HepG2 (cell line): ENCODE data around the gene NSMCE4A. TPM values are rescaled to one million over a fixed set of nuclear protein-coding genes. Genes with fewer than 3 reads are reported as not detected.

Experiments
- ISL2 ChIP-seq: sonication (generic); formaldehyde crosslinking; IDR thresholded peaks from 2 replicates; pipeline ENCODE4 v1.5.0; 2020; ENCODE audit warnings: missing genetic modification reagents
- KAT8 ChIP-seq: IDR thresholded peaks from 2 replicates; pipeline ENCODE4 v1.6.1; 2016; ENCODE audit warnings: missing genetic modification reagents, missing compliant biosample characterization
- KMT2A ChIP-seq: sonication (generic); formaldehyde crosslinking; IDR thresholded peaks from 2 replicates; pipeline ENCODE4 v1.4.0; 2020; ENCODE audit warnings: missing genetic modification reagents
- PHF20 ChIP-seq: sonication (generic); formaldehyde crosslinking; IDR thresholded peaks from 2 replicates; pipeline ENCODE4 v1.5.0; 2020; ENCODE audit warnings: mild to moderate bottlenecking, missing genetic modification reagents
- ZNF530 ChIP-seq: sonication (generic); formaldehyde crosslinking; IDR thresholded peaks from 2 replicates; pipeline ENCODE4 v1.5.0; 2020; ENCODE audit warnings: low read depth, mild to moderate bottlenecking, missing genetic modification reagents
- ZNF891 ChIP-seq: sonication (generic); formaldehyde crosslinking; IDR thresholded peaks from 2 replicates; pipeline ENCODE4 v1.5.0; 2020; ENCODE audit warnings: mild to moderate bottlenecking, missing genetic modification reagents
- polyA plus RNA-seq, 8 experiments: library from polyadenylated mRNA; depleted of rRNA in 3 of 8; stranded (reverse) in 7 of 8; unstranded in 1 of 8; fragments of >200 nt; fragmentation: Illumina TruSeq in 4 of 8; extraction: Trizol in 4 of 8; gene quantifications; 2 replicates each; pipeline versions ENCODE4 v1.2.1 to v1.2.3, GENCODE V29; 2011 to 2016; ENCODE audit warnings: low read depth in 4 of 8, missing spikeins in 1 of 8, mixed read lengths in 1 of 8; ENCODE audit not compliant: insufficient read depth in 1 of 8
- total RNA-seq, 5 experiments: library from RNA; depleted of rRNA; stranded (reverse); fragments of >200 nt; fragmentation: Illumina TruSeq; extraction: Trizol; gene quantifications; 2 replicates each; pipeline ENCODE4 v1.2.3, GENCODE V29; 2016; ENCODE audit warnings: low read depth in 1 of 5
- TF ChIP-seq, protein P1 (sequence below): sonication (generic); formaldehyde crosslinking; IDR thresholded peaks from 2 replicates; pipeline ENCODE4 v1.8.1; 2022; ENCODE audit warnings: low read depth, mild to moderate bottlenecking, missing genetic modification reagents
- TF ChIP-seq, protein P2 (sequence below): sonication (generic); formaldehyde crosslinking; IDR thresholded peaks from 2 replicates; pipeline ENCODE4 v1.5.1; 2020; ENCODE audit warnings: mild to moderate bottlenecking, missing genetic modification reagents, borderline replicate concordance
- TF ChIP-seq, protein P3 (sequence below): sonication (generic); formaldehyde crosslinking; IDR thresholded peaks from 2 replicates; pipeline ENCODE4 v1.5.0; 2020; ENCODE audit warnings: missing genetic modification reagents
- TF ChIP-seq, protein P4 (sequence below): sonication (generic); formaldehyde crosslinking; conservative IDR thresholded peaks from 2 replicates; pipeline ENCODE4 v1.8.0; 2022; ENCODE audit warnings: mild to moderate bottlenecking, moderate library complexity, missing genetic modification reagents
- TF ChIP-seq, protein P5 (sequence below): sonication (generic); formaldehyde crosslinking; conservative IDR thresholded peaks from 2 replicates; pipeline ENCODE4 v1.4.0; 2020; ENCODE audit warnings: missing genetic modification reagents
- TF ChIP-seq, protein P6 (sequence below): sonication (generic); formaldehyde crosslinking; IDR thresholded peaks from 2 replicates; pipeline ENCODE4 v1.4.0; 2020; ENCODE audit warnings: missing genetic modification reagents
- TF ChIP-seq, protein P7 (sequence below): sonication (generic); formaldehyde crosslinking; IDR thresholded peaks from 2 replicates; pipeline ENCODE4 v1.4.0; 2020; ENCODE audit warnings: mild to moderate bottlenecking, low read depth, missing genetic modification reagents
- TF ChIP-seq, protein P8 (sequence below): sonication (generic); formaldehyde crosslinking; IDR thresholded peaks from 2 replicates; pipeline ENCODE4 v1.4.0; 2020; ENCODE audit warnings: missing genetic modification reagents

NSMCE4A gene
- total and polyA plus RNA-seq, 2 of the 13 experiments (the other 11 are each of a cell fraction or from before 2014, with no cell fraction given): 61.1 to 91.6 TPM

DNA sequence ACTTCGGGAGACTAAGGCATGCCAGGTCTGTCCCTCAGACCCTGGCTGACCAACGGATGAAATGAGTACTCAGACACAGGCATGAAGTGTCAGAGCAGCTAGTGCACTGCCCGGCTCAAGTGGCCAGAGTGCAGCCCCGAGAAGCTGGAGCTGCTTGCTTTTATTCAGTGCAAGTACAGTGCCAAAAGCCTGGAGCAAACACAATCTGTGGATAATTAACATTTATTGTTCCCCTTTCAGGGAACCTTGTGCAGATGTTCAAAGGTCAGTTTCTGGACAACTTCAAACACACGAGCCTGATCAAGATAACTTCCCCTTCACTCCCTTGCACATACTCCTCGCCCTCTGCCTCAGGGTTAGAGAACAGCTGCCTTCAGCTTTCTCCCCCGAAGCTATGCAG, 39.3 kb downstream of the NSMCE4A start (continued):
- TF ChIP-seq, protein P1, sequence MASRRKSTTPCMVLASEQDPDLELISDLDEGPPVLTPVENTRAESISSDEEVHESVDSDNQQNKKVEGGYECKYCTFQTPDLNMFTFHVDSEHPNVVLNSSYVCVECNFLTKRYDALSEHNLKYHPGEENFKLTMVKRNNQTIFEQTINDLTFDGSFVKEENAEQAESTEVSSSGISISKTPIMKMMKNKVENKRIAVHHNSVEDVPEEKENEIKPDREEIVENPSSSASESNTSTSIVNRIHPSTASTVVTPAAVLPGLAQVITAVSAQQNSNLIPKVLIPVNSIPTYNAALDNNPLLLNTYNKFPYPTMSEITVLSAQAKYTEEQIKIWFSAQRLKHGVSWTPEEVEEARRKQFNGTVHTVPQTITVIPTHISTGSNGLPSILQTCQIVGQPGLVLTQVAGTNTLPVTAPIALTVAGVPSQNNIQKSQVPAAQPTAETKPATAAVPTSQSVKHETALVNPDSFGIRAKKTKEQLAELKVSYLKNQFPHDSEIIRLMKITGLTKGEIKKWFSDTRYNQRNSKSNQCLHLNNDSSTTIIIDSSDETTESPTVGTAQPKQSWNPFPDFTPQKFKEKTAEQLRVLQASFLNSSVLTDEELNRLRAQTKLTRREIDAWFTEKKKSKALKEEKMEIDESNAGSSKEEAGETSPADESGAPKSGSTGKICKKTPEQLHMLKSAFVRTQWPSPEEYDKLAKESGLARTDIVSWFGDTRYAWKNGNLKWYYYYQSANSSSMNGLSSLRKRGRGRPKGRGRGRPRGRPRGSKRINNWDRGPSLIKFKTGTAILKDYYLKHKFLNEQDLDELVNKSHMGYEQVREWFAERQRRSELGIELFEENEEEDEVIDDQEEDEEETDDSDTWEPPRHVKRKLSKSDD (CRISPR knock-in tag): 0 out of 2 replicates have a peak, but pooled peaks have one; percentile 30
- TF ChIP-seq, protein P2, sequence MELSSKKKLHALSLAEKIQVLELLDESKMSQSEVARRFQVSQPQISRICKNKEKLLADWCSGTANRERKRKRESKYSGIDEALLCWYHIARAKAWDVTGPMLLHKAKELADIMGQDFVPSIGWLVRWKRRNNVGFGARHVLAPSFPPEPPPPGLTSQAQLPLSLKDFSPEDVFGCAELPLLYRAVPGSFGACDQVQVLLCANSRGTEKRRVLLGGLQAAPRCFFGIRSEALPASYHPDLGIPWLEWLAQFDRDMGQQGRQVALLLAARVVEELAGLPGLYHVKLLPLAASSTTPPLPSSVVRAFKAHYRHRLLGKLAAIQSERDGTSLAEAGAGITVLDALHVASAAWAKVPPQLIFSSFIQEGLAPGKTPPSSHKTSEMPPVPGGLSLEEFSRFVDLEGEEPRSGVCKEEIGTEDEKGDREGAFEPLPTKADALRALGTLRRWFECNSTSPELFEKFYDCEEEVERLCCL (CRISPR knock-in tag): no peak
- TF ChIP-seq ZNF891 (CRISPR knock-in tag) (no peak), PHF20 (CRISPR knock-in tag) (no peak), ISL2 (CRISPR knock-in tag) (peak; percentile 73), KMT2A (CRISPR knock-in tag) (peak; percentile 45; the same call in 1 of the 2 replicates), KAT8 (CRISPR knock-in tag) (peak; percentile 74), ZNF530 (no peak)
- TF ChIP-seq, protein P3, sequence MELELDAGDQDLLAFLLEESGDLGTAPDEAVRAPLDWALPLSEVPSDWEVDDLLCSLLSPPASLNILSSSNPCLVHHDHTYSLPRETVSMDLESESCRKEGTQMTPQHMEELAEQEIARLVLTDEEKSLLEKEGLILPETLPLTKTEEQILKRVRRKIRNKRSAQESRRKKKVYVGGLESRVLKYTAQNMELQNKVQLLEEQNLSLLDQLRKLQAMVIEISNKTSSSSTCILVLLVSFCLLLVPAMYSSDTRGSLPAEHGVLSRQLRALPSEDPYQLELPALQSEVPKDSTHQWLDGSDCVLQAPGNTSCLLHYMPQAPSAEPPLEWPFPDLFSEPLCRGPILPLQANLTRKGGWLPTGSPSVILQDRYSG: no peak
- TF ChIP-seq, protein P4, sequence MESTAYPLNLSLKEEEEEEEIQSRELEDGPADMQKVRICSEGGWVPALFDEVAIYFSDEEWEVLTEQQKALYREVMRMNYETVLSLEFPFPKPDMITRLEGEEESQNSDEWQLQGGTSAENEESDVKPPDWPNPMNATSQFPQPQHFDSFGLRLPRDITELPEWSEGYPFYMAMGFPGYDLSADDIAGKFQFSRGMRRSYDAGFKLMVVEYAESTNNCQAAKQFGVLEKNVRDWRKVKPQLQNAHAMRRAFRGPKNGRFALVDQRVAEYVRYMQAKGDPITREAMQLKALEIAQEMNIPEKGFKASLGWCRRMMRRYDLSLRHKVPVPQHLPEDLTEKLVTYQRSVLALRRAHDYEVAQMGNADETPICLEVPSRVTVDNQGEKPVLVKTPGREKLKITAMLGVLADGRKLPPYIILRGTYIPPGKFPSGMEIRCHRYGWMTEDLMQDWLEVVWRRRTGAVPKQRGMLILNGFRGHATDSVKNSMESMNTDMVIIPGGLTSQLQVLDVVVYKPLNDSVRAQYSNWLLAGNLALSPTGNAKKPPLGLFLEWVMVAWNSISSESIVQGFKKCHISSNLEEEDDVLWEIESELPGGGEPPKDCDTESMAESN: 0 out of 2 replicates have a peak, but pooled peaks have one; percentile 40
- TF ChIP-seq, protein P5, sequence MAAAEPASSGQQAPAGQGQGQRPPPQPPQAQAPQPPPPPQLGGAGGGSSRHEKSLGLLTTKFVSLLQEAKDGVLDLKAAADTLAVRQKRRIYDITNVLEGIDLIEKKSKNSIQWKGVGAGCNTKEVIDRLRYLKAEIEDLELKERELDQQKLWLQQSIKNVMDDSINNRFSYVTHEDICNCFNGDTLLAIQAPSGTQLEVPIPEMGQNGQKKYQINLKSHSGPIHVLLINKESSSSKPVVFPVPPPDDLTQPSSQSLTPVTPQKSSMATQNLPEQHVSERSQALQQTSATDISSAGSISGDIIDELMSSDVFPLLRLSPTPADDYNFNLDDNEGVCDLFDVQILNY (CRISPR knock-in tag): no peak
- TF ChIP-seq, protein P6, sequence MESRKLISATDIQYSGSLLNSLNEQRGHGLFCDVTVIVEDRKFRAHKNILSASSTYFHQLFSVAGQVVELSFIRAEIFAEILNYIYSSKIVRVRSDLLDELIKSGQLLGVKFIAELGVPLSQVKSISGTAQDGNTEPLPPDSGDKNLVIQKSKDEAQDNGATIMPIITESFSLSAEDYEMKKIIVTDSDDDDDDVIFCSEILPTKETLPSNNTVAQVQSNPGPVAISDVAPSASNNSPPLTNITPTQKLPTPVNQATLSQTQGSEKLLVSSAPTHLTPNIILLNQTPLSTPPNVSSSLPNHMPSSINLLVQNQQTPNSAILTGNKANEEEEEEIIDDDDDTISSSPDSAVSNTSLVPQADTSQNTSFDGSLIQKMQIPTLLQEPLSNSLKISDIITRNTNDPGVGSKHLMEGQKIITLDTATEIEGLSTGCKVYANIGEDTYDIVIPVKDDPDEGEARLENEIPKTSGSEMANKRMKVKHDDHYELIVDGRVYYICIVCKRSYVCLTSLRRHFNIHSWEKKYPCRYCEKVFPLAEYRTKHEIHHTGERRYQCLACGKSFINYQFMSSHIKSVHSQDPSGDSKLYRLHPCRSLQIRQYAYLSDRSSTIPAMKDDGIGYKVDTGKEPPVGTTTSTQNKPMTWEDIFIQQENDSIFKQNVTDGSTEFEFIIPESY: peak; percentile 32; the same call in 1 of the 2 replicates
- TF ChIP-seq, protein P7, sequence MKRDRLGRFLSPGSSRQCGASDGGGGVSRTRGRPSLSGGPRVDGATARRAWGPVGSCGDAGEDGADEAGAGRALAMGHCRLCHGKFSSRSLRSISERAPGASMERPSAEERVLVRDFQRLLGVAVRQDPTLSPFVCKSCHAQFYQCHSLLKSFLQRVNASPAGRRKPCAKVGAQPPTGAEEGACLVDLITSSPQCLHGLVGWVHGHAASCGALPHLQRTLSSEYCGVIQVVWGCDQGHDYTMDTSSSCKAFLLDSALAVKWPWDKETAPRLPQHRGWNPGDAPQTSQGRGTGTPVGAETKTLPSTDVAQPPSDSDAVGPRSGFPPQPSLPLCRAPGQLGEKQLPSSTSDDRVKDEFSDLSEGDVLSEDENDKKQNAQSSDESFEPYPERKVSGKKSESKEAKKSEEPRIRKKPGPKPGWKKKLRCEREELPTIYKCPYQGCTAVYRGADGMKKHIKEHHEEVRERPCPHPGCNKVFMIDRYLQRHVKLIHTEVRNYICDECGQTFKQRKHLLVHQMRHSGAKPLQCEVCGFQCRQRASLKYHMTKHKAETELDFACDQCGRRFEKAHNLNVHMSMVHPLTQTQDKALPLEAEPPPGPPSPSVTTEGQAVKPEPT: peak; percentile 53; the same call in 1 of the 2 replicates
- TF ChIP-seq, protein P8, sequence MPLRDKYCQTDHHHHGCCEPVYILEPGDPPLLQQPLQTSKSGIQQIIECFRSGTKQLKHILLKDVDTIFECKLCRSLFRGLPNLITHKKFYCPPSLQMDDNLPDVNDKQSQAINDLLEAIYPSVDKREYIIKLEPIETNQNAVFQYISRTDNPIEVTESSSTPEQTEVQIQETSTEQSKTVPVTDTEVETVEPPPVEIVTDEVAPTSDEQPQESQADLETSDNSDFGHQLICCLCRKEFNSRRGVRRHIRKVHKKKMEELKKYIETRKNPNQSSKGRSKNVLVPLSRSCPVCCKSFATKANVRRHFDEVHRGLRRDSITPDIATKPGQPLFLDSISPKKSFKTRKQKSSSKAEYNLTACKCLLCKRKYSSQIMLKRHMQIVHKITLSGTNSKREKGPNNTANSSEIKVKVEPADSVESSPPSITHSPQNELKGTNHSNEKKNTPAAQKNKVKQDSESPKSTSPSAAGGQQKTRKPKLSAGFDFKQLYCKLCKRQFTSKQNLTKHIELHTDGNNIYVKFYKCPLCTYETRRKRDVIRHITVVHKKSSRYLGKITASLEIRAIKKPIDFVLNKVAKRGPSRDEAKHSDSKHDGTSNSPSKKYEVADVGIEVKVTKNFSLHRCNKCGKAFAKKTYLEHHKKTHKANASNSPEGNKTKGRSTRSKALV (CRISPR knock-in tag): no peak
